ENCODE data around the gene KIAA1958. TPM values are rescaled to one million over a fixed set of nuclear protein-coding genes. Genes with fewer than 3 reads are reported as not detected.
A peak's percentile ranks its signal among the peaks of the same experiment; 100 is the strongest.

KIAA1958 gene
- total and polyA plus RNA-seq, 5 experiments from 2014 or later: 2.6 to 11.8 (median 4.3) TPM

- Mint-ChIP-seq H3K27me3 (no peaks in the 10 kb centered on the region), H3K27ac (peak overlapping the region in 1 of 10 donors; percentile 7), H3K4me3 (no peak overlapping the region), H3K4me1 (peaks cover 11 to 45% (median 20%) of the 10 kb centered on the region in 4 donors), H3K9me3 (peaks cover 6 to 30% (median 23%) of the 10 kb centered on the region in 9 donors), H3K36me3 (peaks cover 27 to 34% (median 29%) of the 10 kb centered on the region in 3 donors)
- DNase-seq (no peak), ATAC-seq (no peak)
- POLR2A ChIA-PET: no interaction called here
Measured at GRCh38 chr9:112493393-112494137, 6.9 kb downstream of the KIAA1958 start.

- Mint-ChIP-seq H3K36me3 (peaks cover 27 to 40% (median 29%) of the 10 kb centered on the region in 3 donors), H3K9me3 (peaks cover 6 to 30% (median 23%) of the 10 kb centered on the region in 9 donors), H3K4me1 (peaks cover 14 to 50% (median 19%) of the 10 kb centered on the region in 4 donors), H3K27ac (no peak overlapping the region), H3K4me3 (no peak overlapping the region), H3K27me3 (no peaks in the 10 kb centered on the region)
- peak in 1 of 10 donors; percentile 3 for DNase-seq
- POLR2A ChIA-PET: no interaction called here
- ATAC-seq: no peak
Measured at GRCh38 chr9:112494153-112494552, 7.5 kb downstream of the KIAA1958 start.

DNA sequence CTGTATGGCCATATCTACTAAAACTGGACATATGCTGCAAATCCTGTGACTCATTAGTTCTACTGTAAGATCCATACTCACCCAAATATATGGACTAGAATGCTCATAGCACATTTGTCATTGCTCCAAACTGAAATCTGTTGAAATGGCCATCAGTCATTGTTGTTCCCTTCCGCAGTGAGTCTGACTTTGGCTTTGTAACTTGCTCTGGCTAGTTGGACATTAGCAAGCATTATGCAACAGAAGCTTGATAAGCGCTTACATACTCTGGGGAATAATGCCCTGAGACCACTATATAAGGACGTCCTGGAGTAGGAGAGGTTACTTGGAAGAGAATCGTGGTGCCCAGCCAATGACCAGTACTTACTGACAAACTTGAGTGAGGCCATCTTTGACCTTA is 9.0 kb downstream of the KIAA1958 start:
- H3K36me3 Mint-ChIP-seq: peaks cover 27 to 40% (median 29%) of the 10 kb centered on the region in 3 donors
- ATAC-seq (no peak), DNase-seq (no peak)
- H3K27ac Mint-ChIP-seq: no peak overlapping the region
- no peak overlapping the region for H3K4me3 Mint-ChIP-seq
- H3K27me3 Mint-ChIP-seq: no peaks in the 10 kb centered on the region
- POLR2A ChIA-PET: no interaction called here
- H3K9me3 Mint-ChIP-seq: peaks cover 6 to 30% (median 23%) of the 10 kb centered on the region in 9 donors
- H3K4me1 Mint-ChIP-seq: peaks cover 3 to 42% (median 13%) of the 10 kb centered on the region in 4 donors

DNA sequence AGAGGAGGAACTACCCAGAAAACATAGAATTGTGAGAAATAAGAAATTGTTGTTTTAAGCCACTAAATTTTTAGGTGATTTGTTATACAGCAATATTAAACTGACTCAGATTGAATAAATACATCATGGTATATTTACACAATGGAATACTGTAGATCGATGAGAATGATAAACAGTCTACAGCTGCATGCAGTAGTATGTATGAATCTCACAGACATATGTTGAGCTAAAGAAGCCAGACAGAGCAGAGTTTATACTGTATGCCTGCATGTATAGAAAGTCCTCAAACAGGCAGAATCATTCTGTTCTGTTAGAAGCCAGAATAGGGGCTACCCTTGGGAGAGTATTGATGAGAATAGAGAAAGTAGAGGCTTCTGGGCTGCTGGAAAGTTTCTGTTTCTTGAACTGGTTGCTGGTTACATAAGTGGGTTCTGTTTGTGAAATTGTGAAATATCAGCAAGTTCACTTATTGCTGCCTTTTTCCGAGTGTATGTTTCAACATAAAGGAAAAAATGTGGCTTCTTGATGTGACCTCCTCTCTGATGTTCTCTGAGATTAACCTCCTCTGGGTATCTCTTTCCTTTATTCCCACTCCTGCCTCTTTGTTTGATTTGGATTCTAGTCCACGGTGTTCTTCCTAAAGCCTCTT is 9.6 kb downstream of the KIAA1958 start:
- ATAC-seq: no peak
- DNase-seq: no peak
- H3K4me3 Mint-ChIP-seq: no peak overlapping the region
- peaks cover 6 to 30% (median 23%) of the 10 kb centered on the region in 9 donors for H3K9me3 Mint-ChIP-seq
- H3K27ac Mint-ChIP-seq: no peak overlapping the region
- POLR2A ChIA-PET: no interaction called here
- peaks cover 0 to 41% (median 11%) of the 10 kb centered on the region in 4 donors for H3K4me1 Mint-ChIP-seq
- peaks cover 27 to 40% (median 29%) of the 10 kb centered on the region in 3 donors for H3K36me3 Mint-ChIP-seq
- H3K27me3 Mint-ChIP-seq: no peaks in the 10 kb centered on the region

DNA sequence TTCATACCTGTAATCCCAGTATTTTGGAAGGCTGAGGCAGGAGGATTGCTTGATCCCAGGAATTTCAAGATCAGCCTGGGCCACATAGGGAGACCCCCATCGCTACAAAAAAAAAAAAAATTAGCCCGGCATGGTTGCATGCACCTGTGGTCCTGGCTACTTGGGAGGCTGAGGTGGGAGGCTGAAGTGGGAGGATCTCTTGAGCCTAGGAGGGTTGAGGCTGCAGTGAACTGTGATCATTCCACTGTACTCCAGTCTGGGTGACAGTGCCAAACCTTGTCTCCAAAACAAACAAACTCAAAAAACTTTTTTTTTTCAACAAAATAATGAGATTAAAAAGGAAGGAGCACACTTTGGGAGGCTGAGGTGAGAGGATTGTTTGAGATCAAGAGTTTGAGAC is 14.2 kb downstream of the KIAA1958 start:
- Mint-ChIP-seq H3K4me3 (no peak overlapping the region), H3K4me1 (peaks cover 0 to 20% (median 9%) of the 10 kb centered on the region in 4 donors), H3K36me3 (peaks cover 0 to 6% (median 2%) of the 10 kb centered on the region in 3 donors), H3K27me3 (no peaks in the 10 kb centered on the region), H3K9me3 (peaks cover 0 to 2% (median 0%) of the 10 kb centered on the region in 9 donors), H3K27ac (no peak overlapping the region)
- ATAC-seq (no peak), DNase-seq (no peak)
- POLR2A ChIA-PET: no interaction called here

- H3K27me3 Mint-ChIP-seq: no peaks in the 10 kb centered on the region
- no peak overlapping the region for H3K4me3 Mint-ChIP-seq
- peaks cover 0 to 6% (median 2%) of the 10 kb centered on the region in 3 donors for H3K36me3 Mint-ChIP-seq
- DNase-seq (no peak), ATAC-seq (no peak)
- POLR2A ChIA-PET: no interaction called here
- peaks cover 0 to 2% (median 0%) of the 10 kb centered on the region in 9 donors for H3K9me3 Mint-ChIP-seq
- H3K4me1 Mint-ChIP-seq: peaks cover 0 to 16% (median 9%) of the 10 kb centered on the region in 4 donors
- H3K27ac Mint-ChIP-seq: no peak overlapping the region
Measured at GRCh38 chr9:112501287-112501686, 14.7 kb downstream of the KIAA1958 start.

- no peak for ATAC-seq
- peaks cover 0 to 11% (median 6%) of the 10 kb centered on the region in 4 donors for H3K4me1 Mint-ChIP-seq
- no peaks in the 10 kb centered on the region for H3K9me3 Mint-ChIP-seq
- peaks cover 0 to 6% (median 2%) of the 10 kb centered on the region in 3 donors for H3K36me3 Mint-ChIP-seq
- no peak overlapping the region for H3K4me3 Mint-ChIP-seq
- H3K27ac Mint-ChIP-seq: no peak overlapping the region
- H3K27me3 Mint-ChIP-seq: no peaks in the 10 kb centered on the region
- POLR2A ChIA-PET: interaction anchor here (0.6 kb wide), 1 partner anchor 170 kb away, joined by 3 read pairs; no protein-coding TSS in a partner anchor
- DNase-seq: no peak
Measured at GRCh38 chr9:112502175-112502946, 15.7 kb downstream of the KIAA1958 start.

- Mint-ChIP-seq H3K36me3 (peaks cover 0 to 6% (median 2%) of the 10 kb centered on the region in 3 donors), H3K4me3 (no peak overlapping the region), H3K27ac (no peak overlapping the region), H3K9me3 (no peaks in the 10 kb centered on the region), H3K4me1 (peaks cover 0 to 11% (median 6%) of the 10 kb centered on the region in 4 donors), H3K27me3 (no peaks in the 10 kb centered on the region)
- DNase-seq (no peak), ATAC-seq (no peak)
- POLR2A ChIA-PET: no interaction called here
Measured at GRCh38 chr9:112503170-112503569, 16.5 kb downstream of the KIAA1958 start.

GRCh38 chr9:112505086-112505485 is 18.5 kb downstream of the KIAA1958 start:
- Mint-ChIP-seq H3K27ac (peak overlapping the region in 1 of 10 donors; percentile 56), H3K4me3 (no peak overlapping the region), H3K36me3 (peaks cover 0 to 2% (median 0%) of the 10 kb centered on the region in 3 donors), H3K27me3 (no peaks in the 10 kb centered on the region), H3K9me3 (no peaks in the 10 kb centered on the region), H3K4me1 (peaks cover 0 to 8% (median under 1%) of the 10 kb centered on the region in 4 donors)
- POLR2A ChIA-PET: no interaction called here
- DNase-seq (no peak), ATAC-seq (no peak)

GRCh38 chr9:112505607-112506006 is 19.0 kb downstream of the KIAA1958 start:
- H3K27me3 Mint-ChIP-seq: no peaks in the 10 kb centered on the region
- peaks cover 0 to 8% (median under 1%) of the 10 kb centered on the region in 4 donors for H3K4me1 Mint-ChIP-seq
- ATAC-seq (no peak), DNase-seq (no peak)
- POLR2A ChIA-PET: no interaction called here
- H3K4me3 Mint-ChIP-seq: no peak overlapping the region
- H3K36me3 Mint-ChIP-seq: peaks cover 0 to 2% (median 0%) of the 10 kb centered on the region in 3 donors
- H3K27ac Mint-ChIP-seq: no peak overlapping the region
- H3K9me3 Mint-ChIP-seq: no peaks in the 10 kb centered on the region

DNA sequence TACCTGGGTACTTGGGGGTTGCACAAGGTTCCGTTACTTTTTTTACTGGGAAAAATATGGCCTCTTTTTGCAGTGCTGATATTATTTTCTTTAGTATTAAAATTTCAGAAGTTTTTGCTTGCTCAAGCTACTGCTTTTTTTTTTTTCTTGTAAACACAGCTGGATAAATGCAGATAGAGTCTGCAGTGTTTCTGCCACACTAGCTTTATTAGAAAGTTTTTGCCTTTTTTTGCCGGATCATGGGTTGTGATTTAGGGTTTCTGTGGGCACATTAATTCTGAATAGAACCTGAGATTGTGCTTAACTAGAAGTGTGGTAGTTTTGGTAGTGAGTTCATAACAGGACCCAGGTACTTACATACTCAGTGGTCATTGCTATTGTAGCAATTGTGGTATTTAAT is 19.9 kb downstream of the KIAA1958 start:
- Mint-ChIP-seq H3K9me3 (no peaks in the 10 kb centered on the region), H3K4me3 (no peak overlapping the region), H3K4me1 (peaks cover 0 to 5% (median under 1%) of the 10 kb centered on the region in 4 donors), H3K27me3 (no peaks in the 10 kb centered on the region), H3K27ac (no peak overlapping the region), H3K36me3 (peaks cover 0 to 2% (median 0%) of the 10 kb centered on the region in 3 donors)
- POLR2A ChIA-PET: no interaction called here
- DNase-seq: no peak
- no peak for ATAC-seq

GRCh38 chr9:112507001-112507680 is 20.5 kb downstream of the KIAA1958 start:
- Mint-ChIP-seq H3K27me3 (no peaks in the 10 kb centered on the region), H3K36me3 (peaks cover 0 to 2% (median 0%) of the 10 kb centered on the region in 3 donors), H3K9me3 (no peaks in the 10 kb centered on the region)

More at GRCh38 chr9:112507001-112507680, 20.5 kb downstream of the KIAA1958 start:
- Mint-ChIP-seq H3K27ac (peak overlapping the region in 1 of 10 donors; percentile 35), H3K4me3 (no peak overlapping the region), H3K4me1 (peaks cover 0 to 5% (median under 1%) of the 10 kb centered on the region in 4 donors)
- DNase-seq: no peak
- POLR2A ChIA-PET: no interaction called here
- no peak for ATAC-seq
